GM18873 (cell line): ENCODE results near the gene AKR7A2.

Source experiments
- ATAC-seq: cut with Tn5 transposase; IDR thresholded peaks from one replicate; pipeline ENCODE4 v1.9.1; 2021; ENCODE audit warnings: mild to moderate bottlenecking, moderate library complexity, moderate number of reproducible peaks; ENCODE audit not compliant: unreplicated experiment, low FRiP score

The AKR7A2 gene

GRCh38 chr1:19311931-19312781 lies at the start of gene AKR7A2, which contains the start of gene SLC66A1:
TSS of gene AKR7A2 (minus strand) at chr1:19312144. CDS start at chr1:19312124, 20 bp downstream.
TSS of gene SLC66A1 (plus strand) at chr1:19312326. CDS start at chr1:19317678, 5,352 bp downstream.
- ATAC-seq, result peak; percentile 45

GRCh38 chr1:19360843-19361610 lies 49.1 kb upstream of the AKR7A2 start:
- no peak for ATAC-seq

GRCh38 chr1:19360432-19360831 lies 48.5 kb upstream of the AKR7A2 start:
- ATAC-seq, result no peak

- no peak for ATAC-seq
Observed at GRCh38 chr1:19360016-19360415, 48.1 kb upstream of the AKR7A2 start.

GRCh38 chr1:19359357-19359756 lies 47.4 kb upstream of the AKR7A2 start:
- no peak for ATAC-seq

GRCh38 chr1:19358710-19359109 lies 46.8 kb upstream of the AKR7A2 start:
- ATAC-seq, result no peak

GRCh38 chr1:19357299-19357986 lies 45.5 kb upstream of the AKR7A2 start:
- no peak for ATAC-seq

GRCh38 chr1:19356266-19356665 lies 44.3 kb upstream of the AKR7A2 start:
- no peak for ATAC-seq

GRCh38 chr1:19354531-19354981 lies 42.6 kb upstream of the AKR7A2 start:
- no peak for ATAC-seq

GRCh38 chr1:19353596-19353995 lies 41.7 kb upstream of the AKR7A2 start:
- no peak for ATAC-seq

- ATAC-seq, result no peak
Observed at GRCh38 chr1:19352839-19353238, 40.9 kb upstream of the AKR7A2 start.

- ATAC-seq, result no peak
Observed at GRCh38 chr1:19351873-19352272, 39.9 kb upstream of the AKR7A2 start.

- ATAC-seq, result no peak
Observed at GRCh38 chr1:19350566-19350965, 38.6 kb upstream of the AKR7A2 start.

GRCh38 chr1:19349999-19350398 lies 38.1 kb upstream of the AKR7A2 start:
- ATAC-seq, result no peak

GRCh38 chr1:19348441-19349198 lies 36.7 kb upstream of the AKR7A2 start:
- no peak for ATAC-seq

GRCh38 chr1:19347533-19348172 lies 35.7 kb upstream of the AKR7A2 start:
- no peak for ATAC-seq

- ATAC-seq, result no peak
Observed at GRCh38 chr1:19346026-19346425, 34.1 kb upstream of the AKR7A2 start.

- ATAC-seq, result no peak
Observed at GRCh38 chr1:19345391-19345790, 33.4 kb upstream of the AKR7A2 start.

- no peak for ATAC-seq
Observed at GRCh38 chr1:19344831-19345230, 32.9 kb upstream of the AKR7A2 start.

- ATAC-seq, result no peak
Observed at GRCh38 chr1:19344372-19344810, 32.4 kb upstream of the AKR7A2 start.
